SH-SY5Y (cell line): ENCODE measurements around the gene ITPK1.

ENCODE experiments used
- GATA2 ChIP-seq: IDR thresholded peaks from 2 replicates; pipeline ENCODE4 v1.6.1; 2011; ENCODE audit warnings: mild to moderate bottlenecking, low read depth, low read length
- GATA3 ChIP-seq: IDR thresholded peaks from 2 replicates; pipeline ENCODE4 v1.6.1; 2011; ENCODE audit warnings: low read depth, mild to moderate bottlenecking, low read length, moderate library complexity

GRCh38 chr14:93090826-93091555, 24.7 kb downstream of the ITPK1 start:
- TF ChIP-seq GATA2 (no peak), GATA3 (no peak)
